ENCODE results near the gene PRICKLE4.

- TF ChIP-seq CTCF (IDR thresholded peaks at IDR 0.05; ENCODE audit: poor library complexity, severe bottlenecking) (no peak), MXI1 (conservative IDR thresholded peaks at IDR 0.05; ENCODE audit: poor library complexity, severe bottlenecking) (no peak), REST (IDR thresholded peaks at IDR 0.05; ENCODE audit: borderline replicate concordance) (no peak)
Observed at GRCh38 chr6:41798901-41799558, 18.4 kb downstream of the PRICKLE4 start.
